Psoas muscle (tissue), 8 donors: Measurements from ENCODE around the gene TPGS2. TPM values are rescaled to one million over a fixed set of nuclear protein-coding genes. Genes with fewer than 3 reads are reported as not detected.

Experiments used
- ATAC-seq, 4 donors: fragments of 200-7000 bp; cut with Tn5 transposase; one replicate each; pipeline ENCODE4 v1.9.1; 2020; ENCODE audit warnings: moderate library complexity in 3 of 4, mild to moderate bottlenecking in 2 of 4
- DNase-seq, 2 donors: peaks; one replicate each; pipeline ENCODE4 v3.0.0-alpha.2; 2020
- H3K27ac ChIP-seq: fragments of 200-600 bp; one replicate; pipeline ENCODE4 v1.8.0; 2022
- H3K27me3 ChIP-seq, 3 donors: fragments of 200-600 bp in 1 of 3; one replicate each; pipeline versions ENCODE4 v1.6.1 to v1.8.0; 2013 to 2022; ENCODE audit warnings: low read length in 2 of 3, mild to moderate bottlenecking in 2 of 3, moderate library complexity in 1 of 3; ENCODE audit not compliant: insufficient read depth in 3 of 3
- H3K36me3 ChIP-seq, 2 donors: fragments of 200-600 bp in 1 of 2; one replicate each; pipeline versions ENCODE4 v1.6.1 to v1.8.0; 2013 to 2022; ENCODE audit warnings: low read depth in 1 of 2, mild to moderate bottlenecking in 1 of 2, moderate library complexity in 1 of 2; ENCODE audit not compliant: insufficient read depth in 1 of 2
- H3K4me1 ChIP-seq: fragments of 200-600 bp; one replicate; pipeline ENCODE4 v1.8.0; 2022
- H3K4me3 ChIP-seq: fragments of 200-600 bp; one replicate; pipeline ENCODE4 v1.8.0; 2022; ENCODE audit warnings: mild to moderate bottlenecking
- H3K9me3 ChIP-seq: fragments of 200-600 bp; one replicate; pipeline ENCODE4 v1.8.0; 2022
- WGBS, 3 donors: extraction: QIAGEN DNeasy Blood & Tissue Kit; methylation state at CpG; one replicate each; pipeline versions ENCODE4 v1.1.6 to v1.1.7; 2013; 5-methylcytosine and 5-hydroxymethylcytosine counted together
- intact Hi-C, 2 donors: fragments of 100-400 bp; cut with DNase I; formaldehyde crosslinking; loops; one replicate each; pipeline versions ENCODE4 v1.11.0 to v1.14.2; 2022
- polyA plus RNA-seq, 3 donors: library from polyadenylated mRNA; stranded (reverse); fragments of 200-250 nt; gene quantifications; one replicate each; pipeline ENCODE4 v1.2.3, GENCODE V29; 2013
- total RNA-seq, 4 donors: library from RNA; stranded (reverse); fragmentation: NEBNext Ultra II Directional in 2 of 4; extraction: Animal tissue kit (Norgen Biotek cat#: 25700) in 2 of 4; gene quantifications; one replicate each; pipeline versions ENCODE4 v1.2.1 to v1.2.4, GENCODE V29; 2021 to 2023
- TF ChIP-seq, protein P1 (sequence below): fragments of 200-600 bp; IDR thresholded peaks from one replicate; pipeline ENCODE4 v1.8.0; 2022; ENCODE audit warnings: antibody characterized with exemption
- donor health status: healthy with polysubstance abuse.
- donor health status: DM: no; HTN: no; CAD: no; lungs with moderate emphysema.
- donor health status: Bipolar disorder and iron deficiency.
- donor health status: healthy.
- donor health status: DM: yes; HTN: yes; CAD: no.
- donor health status: DM: no; HTN: no; CAD: no.
- donor health status: DM: no; HTN: no; CAD: no.
- donor health status: DM: yes; HTN: yes; CAD: no.

TPGS2 gene
- total and polyA plus RNA-seq, 7 donors: 8.8 to 17.7 (median 13.5) TPM

DNA sequence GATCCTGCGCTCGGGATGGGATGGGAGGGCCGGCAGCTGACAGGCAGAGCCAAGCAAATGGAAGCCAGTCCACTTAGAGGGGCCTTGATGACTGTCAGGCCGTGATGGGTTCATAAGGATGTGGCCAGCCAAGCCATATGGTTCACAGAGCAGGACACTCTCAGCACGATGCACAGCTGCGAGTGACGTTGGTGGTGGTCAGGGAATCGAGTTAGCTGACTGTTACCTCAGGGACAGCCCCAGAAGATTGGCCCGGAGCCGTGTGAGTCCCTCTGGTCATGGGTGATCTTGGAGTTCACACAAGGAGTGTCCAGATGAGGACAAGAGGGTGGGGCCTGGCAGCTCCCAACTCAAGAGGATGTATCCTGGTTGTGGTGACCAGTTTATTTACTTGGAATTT lies 70.2 kb downstream of the TPGS2 start:
- ATAC-seq (peak in 1 of 4 donors; percentile 18), DNase-seq (no peak)
- no peaks in the 10 kb centered on the region for H3K27me3 ChIP-seq
- no peaks in the 10 kb centered on the region for H3K9me3 ChIP-seq
- H3K4me3 ChIP-seq: no peak overlapping the region
- intact Hi-C loops: loop anchor here in 1 of 2 donors (5.0 kb wide), 1 partner anchor 71 kb away; no protein-coding TSS in a partner anchor
- no peak overlapping the region for H3K27ac ChIP-seq
- no peaks in the 10 kb centered on the region for H3K4me1 ChIP-seq
- no peaks in the 10 kb centered on the region for H3K36me3 ChIP-seq
- 60 to 67% (median 65%) methylated on average over 10 of the region's 10 CpGs for WGBS, 3 donors
- TF ChIP-seq, protein P1, sequence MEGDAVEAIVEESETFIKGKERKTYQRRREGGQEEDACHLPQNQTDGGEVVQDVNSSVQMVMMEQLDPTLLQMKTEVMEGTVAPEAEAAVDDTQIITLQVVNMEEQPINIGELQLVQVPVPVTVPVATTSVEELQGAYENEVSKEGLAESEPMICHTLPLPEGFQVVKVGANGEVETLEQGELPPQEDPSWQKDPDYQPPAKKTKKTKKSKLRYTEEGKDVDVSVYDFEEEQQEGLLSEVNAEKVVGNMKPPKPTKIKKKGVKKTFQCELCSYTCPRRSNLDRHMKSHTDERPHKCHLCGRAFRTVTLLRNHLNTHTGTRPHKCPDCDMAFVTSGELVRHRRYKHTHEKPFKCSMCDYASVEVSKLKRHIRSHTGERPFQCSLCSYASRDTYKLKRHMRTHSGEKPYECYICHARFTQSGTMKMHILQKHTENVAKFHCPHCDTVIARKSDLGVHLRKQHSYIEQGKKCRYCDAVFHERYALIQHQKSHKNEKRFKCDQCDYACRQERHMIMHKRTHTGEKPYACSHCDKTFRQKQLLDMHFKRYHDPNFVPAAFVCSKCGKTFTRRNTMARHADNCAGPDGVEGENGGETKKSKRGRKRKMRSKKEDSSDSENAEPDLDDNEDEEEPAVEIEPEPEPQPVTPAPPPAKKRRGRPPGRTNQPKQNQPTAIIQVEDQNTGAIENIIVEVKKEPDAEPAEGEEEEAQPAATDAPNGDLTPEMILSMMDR: no peak

DNA sequence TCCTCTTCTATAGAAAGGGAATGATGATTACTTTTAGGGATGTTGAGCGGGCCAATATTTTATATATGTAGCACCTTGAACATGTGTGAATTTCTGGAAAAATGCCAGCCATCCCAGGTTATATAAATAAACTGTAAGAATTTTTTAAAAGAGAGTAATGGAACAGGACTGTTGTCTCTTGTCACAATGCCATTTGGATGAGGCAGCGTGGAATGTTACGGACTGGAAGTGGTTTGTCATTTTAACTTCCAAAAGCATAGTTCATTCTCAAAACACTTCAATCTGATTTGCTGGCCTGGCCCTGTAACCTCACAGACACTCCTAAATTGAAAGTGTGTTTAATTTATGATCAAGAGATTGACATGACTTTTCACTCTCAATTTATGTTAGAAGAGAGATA lies 70.8 kb downstream of the TPGS2 start:
- no peaks in the 10 kb centered on the region for H3K36me3 ChIP-seq
- H3K27ac ChIP-seq: no peak overlapping the region
- TF ChIP-seq, protein P1: no peak
- H3K27me3 ChIP-seq: no peaks in the 10 kb centered on the region
- ATAC-seq (no peak), DNase-seq (no peak)
- no peak overlapping the region for H3K4me3 ChIP-seq
- H3K9me3 ChIP-seq: no peaks in the 10 kb centered on the region
- intact Hi-C loops: loop anchor here (2.0 to 5.0 kb wide), 2 partner anchors 69 to 71 kb away; no protein-coding TSS in a partner anchor
- 66 to 73% (median 69%) methylated on average over 3 of the region's 3 CpGs for WGBS, 3 donors
- H3K4me1 ChIP-seq: peaks cover 6% of the 10 kb centered on the region

DNA sequence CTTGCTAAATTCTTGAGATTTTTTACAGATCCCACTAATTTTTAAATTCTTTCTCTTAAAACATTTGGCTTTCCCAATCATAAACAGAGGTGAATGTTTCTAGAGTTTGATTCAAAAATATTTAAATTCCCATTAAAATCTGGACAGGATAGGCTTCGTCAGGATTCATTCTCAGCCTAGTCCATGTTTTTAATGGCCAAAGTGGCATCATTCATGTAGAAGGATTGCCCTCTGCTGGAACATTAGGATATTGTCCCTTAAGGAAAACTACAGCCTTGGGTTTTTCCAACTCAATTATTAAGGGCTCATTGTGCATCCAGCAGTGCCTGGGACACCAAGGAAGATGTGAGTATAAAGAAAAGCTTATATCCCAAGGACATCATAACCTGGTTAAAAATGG lies 71.7 kb downstream of the TPGS2 start:
- no peak overlapping the region for H3K4me3 ChIP-seq
- 37 to 61% (median 47%) methylated on average over 1 of the region's 1 CpG for WGBS, 3 donors
- no peaks in the 10 kb centered on the region for H3K9me3 ChIP-seq
- DNase-seq: no peak
- ATAC-seq: peak; percentile 71 to 91 (median 79)
- no peak overlapping the region for H3K27ac ChIP-seq
- no peaks in the 10 kb centered on the region for H3K36me3 ChIP-seq
- H3K4me1 ChIP-seq: peaks cover 6% of the 10 kb centered on the region
- H3K27me3 ChIP-seq: no peaks in the 10 kb centered on the region
- intact Hi-C loops: loop anchor here (2.0 to 5.0 kb wide), 2 partner anchors 68 to 70 kb away; no protein-coding TSS in a partner anchor
- TF ChIP-seq, protein P1: peak; percentile 72

DNA sequence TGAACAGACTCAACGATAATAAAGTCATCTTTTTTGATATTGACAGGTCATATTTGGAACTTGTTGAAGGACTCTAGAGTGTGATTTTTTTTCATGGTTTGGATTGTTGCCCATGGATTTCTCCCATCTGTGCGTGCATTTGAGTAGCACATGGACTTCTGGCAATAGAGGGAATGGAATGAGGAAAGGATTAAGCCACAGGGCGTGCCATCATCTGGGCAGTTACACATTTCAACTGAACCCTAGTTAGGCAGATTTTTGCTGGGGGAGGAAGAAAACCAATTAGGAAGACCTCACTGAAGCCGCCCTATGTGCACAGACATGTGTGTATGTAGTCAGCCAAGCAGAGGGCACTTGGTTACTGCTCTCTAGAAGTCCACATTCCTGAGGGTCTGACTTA lies 72.6 kb downstream of the TPGS2 start:
- DNase-seq (no peak), ATAC-seq (peak in 3 of 4 donors; percentile 26 to 48 (median 47))
- TF ChIP-seq, protein P1: no peak
- WGBS, 3 donors: 36 to 59% (median 43%) methylated on average over 4 of the region's 4 CpGs
- Histone ChIP-seq H3K4me3 (no peak overlapping the region), H3K36me3 (no peaks in the 10 kb centered on the region), H3K9me3 (no peaks in the 10 kb centered on the region), H3K27ac (no peak overlapping the region), H3K27me3 (no peaks in the 10 kb centered on the region), H3K4me1 (peaks cover 6% of the 10 kb centered on the region)
- intact Hi-C loops: loop anchor here (2.0 to 5.0 kb wide), 2 partner anchors 67 to 69 kb away; no protein-coding TSS in a partner anchor
